HG03521 (cell line): ENCODE results near the gene ACTRT2.

Source experiments
- ATAC-seq: cut with Tn5 transposase; IDR thresholded peaks from one replicate; pipeline ENCODE4 v1.9.1; 2021; ENCODE audit warnings: mild to moderate bottlenecking, moderate library complexity; ENCODE audit not compliant: unreplicated experiment

Gene ACTRT2

DNA sequence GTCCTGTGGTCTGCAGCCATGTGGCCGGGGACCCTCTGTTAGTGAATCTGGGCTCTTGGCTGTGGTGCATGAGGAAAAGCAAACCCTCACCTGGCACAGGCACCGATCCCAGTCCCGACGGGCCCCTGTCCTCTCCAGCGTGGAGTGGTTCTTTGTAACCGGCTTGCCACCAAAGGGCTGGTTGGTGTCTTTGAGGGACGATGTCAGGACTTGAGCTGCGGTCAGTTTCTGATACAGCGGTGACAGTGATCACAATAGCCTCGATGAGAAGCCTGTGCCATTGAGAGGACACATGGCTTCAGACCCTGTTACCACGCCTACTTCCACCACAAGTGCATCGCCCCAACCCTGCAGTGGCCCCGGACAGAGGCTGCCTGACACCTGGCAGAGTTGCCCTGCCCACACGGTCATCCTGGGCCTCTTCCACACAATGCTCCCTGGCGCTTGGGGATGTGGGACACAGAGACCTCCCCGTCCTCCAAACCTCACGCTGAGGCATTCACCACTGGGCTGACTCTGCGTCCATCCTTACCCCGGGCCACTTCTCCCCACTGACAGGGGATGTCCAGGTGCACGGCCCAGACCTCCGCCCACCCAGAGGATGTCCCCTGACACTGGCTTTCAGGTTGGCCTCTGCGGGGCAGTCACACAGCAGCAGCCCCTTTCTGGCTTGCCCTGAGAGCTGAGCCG is 18.8 kb upstream of the ACTRT2 start:
- ATAC-seq = no peak

DNA sequence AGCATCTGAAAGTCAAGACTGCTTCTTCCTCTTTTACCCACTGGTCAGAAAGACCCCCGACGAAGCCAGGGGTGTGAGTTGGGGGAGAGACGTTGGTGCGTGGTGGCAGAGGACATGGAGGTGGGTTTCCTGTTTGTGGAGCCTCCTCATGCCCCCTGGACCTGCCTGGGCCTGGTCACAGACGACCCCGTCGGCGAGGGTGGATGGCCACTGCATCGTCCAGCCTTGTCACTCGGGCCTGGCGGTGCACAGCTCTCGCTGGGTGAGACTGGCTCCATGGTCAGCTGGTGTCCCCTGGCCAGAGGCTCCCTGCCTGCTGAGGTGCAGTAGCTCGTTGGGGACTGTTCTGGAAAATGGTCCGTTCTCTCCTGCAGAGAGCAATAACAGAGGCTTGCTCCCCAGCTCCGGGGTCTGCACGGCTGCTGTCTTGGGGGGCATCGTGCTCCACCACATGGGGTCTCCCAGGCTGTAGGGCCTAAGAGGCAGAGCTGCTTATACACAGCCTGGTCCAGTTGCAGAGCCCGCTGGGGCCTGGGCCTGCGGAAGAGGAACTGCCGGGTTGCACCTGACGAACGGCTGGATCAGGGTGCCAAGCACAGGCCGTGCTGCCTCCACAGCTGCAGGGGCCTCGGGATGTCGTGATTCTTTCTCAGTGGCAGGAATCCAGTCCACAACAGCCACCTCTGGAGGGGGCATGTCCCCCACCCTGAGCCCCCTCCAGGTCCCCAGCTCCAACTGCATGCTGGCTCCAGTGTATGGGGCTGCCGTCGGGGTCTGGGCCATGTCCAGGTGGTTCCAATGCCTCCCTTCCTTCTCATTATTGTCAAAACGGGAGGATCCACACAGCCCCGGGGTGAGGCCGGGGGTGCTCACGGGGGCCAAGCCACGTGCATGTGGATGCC is 18.0 kb upstream of the ACTRT2 start:
- ATAC-seq = no peak

DNA sequence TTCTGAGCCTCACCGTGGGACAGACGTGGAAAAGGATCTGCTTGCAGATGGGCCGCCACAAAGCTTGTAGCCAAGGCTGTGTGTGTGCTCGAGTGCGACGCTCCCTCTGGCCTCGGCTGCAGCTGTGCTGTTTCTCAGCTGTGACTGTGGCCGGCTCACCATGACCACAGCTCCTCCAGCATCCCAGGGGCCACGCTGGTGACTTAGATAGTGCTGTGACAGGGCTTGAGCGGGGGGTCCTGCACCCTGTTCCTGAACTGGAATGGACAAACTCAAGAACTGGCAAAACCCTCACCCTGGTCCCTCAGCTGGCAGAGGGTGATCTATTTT is 17.4 kb upstream of the ACTRT2 start:
- no peak for ATAC-seq

DNA sequence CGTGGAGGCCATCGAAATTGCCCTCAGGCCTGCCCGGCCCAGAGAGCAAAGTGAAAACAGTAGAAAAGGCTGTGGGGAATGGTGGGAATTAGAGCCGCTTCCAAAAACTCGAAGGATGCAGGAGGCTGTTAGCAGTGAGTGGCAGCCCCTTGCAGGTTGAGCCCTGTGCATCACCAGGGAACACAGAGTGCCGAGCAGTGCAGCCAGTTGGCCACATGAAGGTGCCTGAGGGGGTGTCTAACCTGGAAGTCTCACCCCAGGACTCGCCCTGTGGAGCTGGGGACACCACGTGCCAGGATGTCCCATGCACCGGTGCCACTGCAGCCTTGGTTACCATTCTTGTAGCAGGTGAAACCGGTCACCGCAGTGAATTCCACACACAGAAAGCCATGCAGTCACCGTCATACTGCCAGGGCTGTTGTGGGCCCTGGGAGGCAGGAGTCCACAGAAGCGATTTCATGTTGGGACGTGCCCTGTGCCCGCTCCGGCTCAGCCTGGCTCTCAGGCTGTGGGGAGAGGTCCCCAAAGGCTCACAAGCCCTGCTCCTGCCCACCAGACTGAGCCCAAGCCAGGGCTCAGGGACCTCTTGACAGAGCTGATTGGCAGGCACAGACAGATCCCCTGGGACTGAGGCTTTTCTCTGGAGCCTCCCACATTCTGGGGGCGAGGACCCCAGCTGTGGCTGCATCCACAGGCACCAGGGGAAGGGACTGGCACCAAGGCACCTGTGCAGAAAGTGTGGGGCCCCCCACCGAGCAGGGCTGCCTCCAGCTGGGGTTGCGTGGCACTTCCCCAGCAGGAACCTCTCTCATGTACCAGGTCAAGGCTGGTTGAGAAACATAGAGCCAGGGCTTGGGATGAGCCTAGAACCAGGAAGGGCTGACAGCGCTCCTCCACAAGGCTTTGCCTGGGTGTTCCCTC is 16.7 kb upstream of the ACTRT2 start:
- no peak for ATAC-seq

DNA sequence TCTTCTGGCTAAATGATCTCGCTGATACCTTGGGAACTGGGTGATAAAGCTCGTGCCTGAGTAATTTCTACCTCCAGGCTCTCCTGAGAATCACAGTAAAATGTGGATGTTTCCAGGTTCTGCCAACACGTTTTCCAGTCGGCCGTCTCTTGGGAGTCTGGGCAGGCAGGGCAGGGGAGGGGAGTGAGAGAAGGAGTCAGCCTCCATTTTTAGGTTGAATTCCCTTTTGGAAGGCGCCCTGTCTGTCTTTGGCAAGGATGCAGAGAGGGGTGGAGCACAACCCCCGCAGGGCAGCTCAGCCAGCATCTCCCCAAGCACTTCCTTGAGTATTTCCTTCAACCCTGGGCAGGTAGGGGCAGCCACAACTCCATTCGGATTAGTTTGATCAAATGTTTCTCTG is 15.5 kb upstream of the ACTRT2 start:
- ATAC-seq = no peak

DNA sequence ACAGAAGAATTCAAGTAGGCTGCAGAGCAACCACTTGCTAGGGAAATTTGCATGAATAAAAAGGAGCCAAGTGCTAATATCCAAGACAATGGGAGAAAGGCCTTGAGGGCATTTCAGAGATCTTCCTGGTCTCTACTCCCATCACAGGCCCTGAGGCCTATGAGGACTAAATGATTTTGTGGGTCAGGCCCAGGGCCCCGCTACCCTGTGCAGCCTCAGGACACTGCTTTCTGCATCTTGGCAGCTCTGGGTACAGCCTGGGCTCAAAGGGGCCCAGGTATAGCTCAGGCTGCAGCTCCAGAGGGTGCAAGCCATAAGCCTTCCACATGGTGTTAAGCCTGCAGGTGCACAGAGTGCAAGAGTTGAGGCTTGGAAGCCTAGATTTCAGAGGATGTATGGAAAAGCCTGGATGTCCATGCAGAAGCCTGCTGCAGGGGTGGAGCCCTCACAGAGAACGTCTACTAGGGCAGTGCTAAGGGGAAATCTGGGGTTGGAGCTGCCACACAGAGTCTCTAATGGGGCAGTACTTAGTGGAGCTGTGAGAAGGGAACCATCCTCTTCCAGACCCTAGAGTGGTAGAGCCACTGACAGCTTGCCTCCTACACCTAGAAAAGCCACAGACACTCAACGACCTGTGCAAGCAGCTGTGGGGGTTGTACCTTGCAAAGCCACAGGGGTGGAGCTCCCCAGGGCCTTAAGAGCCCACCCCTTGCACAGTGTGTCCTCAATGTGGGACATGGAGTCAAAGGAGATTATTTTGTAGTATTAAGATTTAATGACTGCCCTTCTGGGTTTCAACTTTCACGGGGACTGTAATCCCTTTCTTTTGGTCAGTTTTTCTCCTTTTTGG is 13.7 kb upstream of the ACTRT2 start:
- no peak for ATAC-seq

DNA sequence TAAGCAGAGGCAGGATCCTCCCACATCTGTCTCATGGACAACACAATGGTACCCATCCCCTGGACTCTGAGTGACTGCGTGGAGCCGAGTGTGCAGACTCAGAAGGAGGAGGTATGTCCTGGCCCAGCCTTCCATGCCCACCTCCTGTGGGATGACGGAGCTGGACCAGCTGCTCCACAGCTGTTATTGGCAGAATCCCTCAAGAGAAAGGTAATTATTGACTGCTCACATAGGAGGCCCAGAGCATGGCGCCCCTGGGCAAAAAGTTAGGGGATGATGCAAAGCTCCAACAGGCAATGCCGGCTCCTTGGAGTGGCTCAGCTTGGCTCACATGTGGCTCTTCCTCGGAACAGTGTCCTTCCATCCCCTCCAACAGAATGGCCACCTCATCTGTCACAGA is 12.2 kb upstream of the ACTRT2 start:
- ATAC-seq = no peak

DNA sequence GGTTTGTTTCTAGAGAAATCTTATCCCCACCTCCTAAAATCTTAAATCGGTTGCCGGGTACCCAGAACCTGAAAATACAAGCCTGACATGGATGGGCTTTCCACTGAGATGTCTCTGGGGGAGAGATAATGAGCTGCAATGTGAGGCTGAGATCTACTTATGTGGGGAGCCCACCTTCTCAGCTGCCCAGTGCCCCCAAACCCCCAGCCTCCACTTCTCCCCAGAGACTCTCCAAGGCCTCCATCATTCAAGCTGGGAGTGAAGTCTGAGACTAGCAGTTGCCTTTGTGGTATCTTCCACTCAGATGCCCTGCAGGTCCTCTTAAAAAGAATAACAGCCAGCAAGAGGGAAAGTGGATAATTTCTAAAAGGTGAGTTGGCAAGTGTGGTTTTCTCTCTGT is 11.7 kb upstream of the ACTRT2 start:
- ATAC-seq = no peak

DNA sequence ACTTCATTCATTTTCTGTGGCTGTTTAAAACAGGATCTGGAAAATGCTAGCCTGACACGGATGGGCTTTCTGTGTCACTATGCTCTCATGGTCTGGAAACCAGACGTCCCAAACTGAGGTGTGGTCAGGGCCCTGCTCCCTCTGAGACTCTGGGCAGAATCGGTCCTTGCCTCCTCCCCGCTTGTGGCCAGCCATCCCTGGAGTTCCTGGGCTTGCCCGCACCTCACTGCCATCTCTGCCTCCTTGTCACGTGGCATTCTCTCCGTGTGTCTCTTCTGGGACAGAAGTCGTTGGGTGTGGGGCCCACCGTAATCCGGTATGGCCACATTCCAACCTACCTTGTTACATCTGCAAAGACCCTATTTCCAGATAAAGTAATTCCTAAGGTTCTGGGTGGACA is 10.1 kb upstream of the ACTRT2 start:
- no peak for ATAC-seq

DNA sequence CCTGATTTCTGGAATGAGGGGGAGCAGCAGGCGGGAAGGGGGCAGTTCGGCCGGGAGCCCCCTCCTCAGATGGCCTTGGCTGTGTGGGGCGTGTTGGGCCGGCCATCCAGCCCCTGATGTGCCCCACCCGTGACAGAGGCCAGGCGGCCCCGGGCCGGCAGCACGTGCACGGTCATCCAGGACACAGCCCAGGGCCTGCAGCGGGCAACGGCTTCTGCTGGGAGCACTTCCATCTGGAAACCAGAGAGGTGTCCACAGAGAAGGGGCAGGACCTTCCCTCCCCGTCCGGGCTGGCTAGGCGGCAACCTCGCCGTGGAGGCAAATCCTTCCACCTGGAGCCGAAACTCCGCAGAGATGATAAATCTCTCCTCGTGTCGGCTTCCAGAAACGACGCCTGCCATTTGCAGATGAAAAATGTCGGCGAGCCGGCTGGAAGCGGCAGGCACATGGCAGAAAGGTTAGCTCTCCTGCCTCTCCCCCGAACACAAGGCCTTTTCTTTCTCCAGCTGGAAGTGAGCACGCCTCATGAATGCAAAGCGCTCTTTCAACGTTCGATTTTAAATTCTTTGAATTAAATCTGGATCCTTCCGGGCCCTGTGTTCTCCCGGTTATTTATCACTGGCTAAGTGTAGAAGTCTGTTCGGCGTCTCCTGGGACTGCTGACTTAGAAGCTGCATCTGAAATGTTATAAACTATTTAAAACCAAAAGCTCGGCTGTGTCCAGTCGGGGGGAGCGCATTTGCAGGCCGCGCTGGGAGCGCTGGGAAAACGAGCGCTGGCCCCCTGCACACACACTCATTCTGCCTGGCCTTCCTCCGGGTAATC is 9.4 kb upstream of the ACTRT2 start:
- no peak for ATAC-seq

DNA sequence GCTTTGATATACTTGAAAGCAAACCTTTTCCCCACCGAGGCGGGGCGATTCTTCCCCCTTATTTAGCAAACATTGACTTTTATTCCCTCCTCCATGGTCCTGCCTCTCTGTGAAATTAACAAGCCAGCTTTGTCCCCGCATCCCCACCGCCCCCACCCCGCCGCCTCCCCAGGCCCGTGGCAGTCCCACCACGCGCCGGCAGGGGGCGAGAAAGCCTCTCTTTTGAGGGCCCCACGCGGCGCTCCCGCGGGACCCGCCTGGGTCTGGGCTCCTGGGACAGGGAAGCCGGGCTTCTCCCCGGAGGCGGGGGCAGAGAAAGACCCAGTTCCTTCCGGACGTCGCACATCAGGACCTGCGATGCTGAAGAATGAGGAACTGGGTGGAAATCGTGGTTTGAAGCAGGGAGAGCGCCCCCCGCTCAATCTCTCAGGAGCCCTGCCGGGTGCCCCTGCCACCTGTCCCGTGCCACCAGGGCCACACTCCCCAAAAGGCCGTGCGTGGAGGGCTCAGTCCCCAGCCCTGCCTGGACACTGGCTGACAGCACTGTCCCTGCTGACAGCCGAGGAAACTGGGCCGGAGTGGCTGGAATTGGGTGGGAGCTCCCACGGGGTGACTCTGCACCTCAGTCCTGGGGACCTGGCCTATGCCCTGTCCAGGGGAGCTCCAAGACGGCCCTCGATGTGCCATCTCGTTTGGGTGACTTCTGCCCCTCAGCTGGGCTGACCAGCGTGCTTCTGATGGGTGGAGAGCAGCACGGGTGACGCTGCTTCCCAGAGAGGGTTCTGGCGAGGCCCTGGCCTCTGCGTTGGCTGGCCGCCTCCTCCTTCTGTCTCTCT is 8.6 kb upstream of the ACTRT2 start:
- no peak for ATAC-seq

DNA sequence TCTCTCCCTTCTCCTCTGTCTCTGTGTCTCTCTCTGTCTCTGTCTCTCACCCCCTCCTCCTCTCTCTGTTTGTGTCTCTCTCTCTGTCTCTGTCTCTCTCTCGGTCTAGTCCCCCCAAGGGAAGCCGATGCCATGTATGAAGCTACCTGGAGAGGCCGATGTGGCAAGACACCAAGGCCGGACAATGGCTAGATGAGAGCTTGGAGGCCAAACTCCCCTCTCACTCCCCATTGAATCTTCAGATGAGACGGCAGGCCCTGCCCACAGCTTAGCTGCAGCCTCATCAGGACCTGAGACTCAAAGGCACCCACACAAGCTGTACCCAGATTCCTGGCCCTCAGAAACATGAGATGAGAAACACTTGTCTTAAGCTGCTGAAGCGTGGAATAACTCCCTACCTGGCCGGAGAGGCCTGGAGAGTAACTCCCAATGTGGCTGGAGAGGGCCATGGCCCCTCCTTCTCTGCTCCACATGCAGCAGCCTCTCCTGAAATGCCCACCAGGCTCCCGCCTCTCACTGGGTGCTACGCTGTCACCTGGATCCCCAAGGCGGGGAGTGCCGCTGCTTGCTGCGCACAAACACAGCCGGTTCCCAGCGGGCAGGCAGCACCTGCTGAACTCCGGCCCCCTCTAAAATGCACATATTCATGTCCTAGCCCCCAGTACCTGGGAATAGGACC is 7.8 kb upstream of the ACTRT2 start:
- ATAC-seq = no peak

DNA sequence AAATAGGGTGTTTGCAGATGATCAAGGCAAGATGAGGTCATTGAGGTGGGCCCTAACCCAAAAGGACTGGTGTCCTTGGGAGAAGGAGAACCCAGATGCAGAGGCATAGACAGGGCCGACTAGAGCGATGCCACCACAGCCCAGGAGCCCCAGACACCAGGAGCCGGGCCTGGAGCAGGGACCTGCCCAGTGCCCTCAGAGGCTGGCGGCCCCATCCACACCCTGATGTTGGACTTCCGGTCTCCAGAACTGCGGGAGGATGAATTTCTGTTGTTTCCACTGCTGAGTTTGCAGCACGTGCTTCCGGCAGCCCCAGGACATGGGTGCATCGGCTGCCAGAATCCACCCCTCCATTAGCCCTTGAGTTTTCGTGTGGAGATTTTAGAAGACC is 7.2 kb upstream of the ACTRT2 start:
- no peak for ATAC-seq

DNA sequence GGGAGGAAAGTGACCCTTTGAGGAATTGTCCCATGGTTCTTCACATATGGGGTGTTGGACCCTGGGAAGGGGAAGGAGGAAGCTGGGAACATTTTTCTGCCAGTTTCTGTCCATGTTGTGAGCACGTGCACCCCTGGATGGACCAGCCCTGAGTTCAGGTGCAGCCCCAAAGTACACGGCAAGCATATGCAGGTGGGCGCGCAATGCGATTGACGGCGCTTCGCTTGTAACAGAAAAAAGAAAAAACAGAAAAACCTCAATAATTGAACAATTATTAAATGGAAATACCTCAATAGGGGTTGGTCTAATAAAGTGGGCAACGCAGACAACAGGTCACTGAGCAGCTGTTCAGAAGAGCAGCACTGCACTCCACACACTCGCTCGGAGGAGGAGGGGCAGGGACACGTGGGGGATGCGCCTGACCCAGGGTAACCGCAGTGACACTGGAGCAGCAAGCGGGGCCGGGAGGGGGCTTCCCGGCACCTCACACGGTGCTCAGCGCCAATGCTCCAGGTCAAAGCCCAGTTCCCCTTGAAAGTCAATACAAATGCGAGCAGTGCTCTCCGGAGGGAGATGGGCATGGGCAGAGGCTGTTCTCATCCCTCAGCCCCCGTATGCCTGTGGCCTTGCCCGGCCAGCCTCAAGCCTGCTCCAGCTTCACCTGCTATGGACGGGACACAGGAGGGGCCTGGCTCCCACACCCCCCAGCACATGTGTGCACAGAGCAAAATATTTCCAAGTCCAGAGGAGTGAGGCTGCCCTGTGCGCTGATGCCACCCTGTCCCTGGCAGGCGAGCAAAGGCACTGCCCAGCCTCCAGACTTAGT is 6.6 kb upstream of the ACTRT2 start:
- ATAC-seq = no peak

DNA sequence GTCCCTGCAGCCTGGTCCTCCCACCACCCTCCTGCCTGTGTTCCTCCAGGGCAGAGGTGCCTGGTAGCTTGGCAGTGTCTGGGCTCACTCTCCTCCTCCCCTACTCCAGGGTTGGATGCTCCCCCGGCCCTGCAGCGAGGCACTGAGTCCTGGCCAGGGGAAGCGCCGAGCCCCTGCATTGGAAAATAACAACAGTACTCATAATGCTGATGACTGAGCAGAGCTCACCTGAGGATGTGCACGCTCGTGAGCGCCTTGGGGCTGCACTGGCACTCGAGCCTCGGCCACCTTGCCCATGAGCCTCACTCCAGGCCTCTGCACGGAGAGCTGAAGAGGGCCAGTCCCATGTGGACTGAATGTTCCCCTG is 6.0 kb upstream of the ACTRT2 start:
- ATAC-seq = no peak

DNA sequence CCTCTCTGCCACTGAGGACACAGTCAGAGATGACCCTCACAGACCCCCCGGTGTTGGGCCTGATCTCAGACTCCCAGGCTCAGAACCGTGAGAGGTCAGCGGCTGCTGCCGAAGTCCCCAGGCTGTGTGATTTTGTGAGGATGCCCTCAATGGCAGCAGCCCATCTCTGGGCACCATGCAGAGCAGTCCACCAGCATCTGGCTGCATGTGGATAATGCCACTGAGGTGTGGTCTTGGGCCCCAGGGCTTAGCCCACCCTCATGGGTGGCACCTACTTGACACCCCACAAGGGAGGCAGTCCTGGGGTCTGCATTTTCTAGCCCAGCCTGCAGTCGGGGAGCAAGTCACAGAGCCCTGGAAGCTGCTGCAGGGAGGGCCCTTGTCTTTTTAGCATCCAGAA is 5.5 kb upstream of the ACTRT2 start:
- no peak for ATAC-seq

DNA sequence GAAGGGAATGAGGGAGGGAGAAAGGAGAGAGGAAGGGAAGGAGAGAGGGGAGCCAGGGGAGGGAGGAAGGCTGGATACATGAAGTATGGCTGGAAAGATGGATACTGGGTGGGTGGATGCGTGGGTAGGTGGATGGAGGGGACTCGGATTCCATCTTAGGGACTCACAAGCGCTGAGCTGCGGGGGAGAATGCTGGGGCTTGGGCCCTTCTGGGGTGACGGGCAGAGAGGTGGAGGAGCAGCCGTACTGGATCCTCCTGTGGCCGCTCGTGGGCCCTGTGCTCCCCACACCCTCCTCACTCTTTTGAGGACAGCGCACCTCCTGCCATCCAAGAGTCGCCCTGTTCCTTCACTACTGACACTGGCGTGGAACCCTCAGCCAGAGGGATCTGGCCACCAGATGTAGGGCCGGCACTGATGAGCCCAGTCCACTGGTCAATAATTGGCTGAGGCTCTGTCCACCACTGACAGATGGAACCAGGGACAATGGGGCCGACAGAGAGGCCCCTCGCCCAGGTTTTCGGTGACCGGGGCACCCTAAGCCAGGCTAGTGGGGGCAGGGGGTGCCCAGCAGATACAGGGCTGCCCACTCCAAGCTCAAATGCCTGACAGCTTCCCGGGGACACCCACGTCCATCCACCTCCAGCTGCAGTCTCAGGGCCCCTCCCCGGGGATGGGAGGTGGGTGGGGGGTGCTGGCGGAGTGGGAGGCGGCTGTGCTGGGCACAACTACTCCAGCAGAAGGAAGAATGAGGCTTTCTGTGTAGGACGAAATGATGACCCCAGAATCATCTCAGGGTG is 4.4 kb upstream of the ACTRT2 start:
- ATAC-seq = no peak
